OCI-LY7 (cell line): ENCODE measurements around the gene SMARCC1. TPM values are rescaled to one million over a fixed set of nuclear protein-coding genes. Genes with fewer than 3 reads are reported as not detected.

Experiments used
- BruUV-seq: library from RNA; stranded (reverse); fragments of 400-500 nt; replicated peaks from 2 replicates; lab custom pipeline; 2021; lab: Mats Ljungman, UMichigan
- CTCF ChIA-PET: fragments of 300-600 bp; sonication (Branson Sonifier 250); formaldehyde crosslinking; loops from one replicate; lab custom pipeline; 2022; ENCODE audit warnings: antibody characterized with exemption; ENCODE audit not compliant: unreplicated experiment; lab: Charles Lee
- POLR2A ChIA-PET: fragments of 300-600 bp; sonication (Branson Sonifier 250); formaldehyde crosslinking; loops from one replicate; lab custom pipeline; 2022; ENCODE audit warnings: antibody characterized with exemption; lab: Charles Lee
- DNase-seq: peaks from one replicate; pipeline ENCODE4 v3.0.0-alpha.2; 2015; ENCODE audit warnings: low spot score
- H2AFZ ChIP-seq: fragments of 200-600 bp; sonication (generic), shearing (Covaris generic); 2 replicates; pipeline ENCODE4 v1.6.1; 2014; ENCODE audit warnings: mild to moderate bottlenecking, antibody characterized with exemption, low read length, moderate library complexity
- H3K27ac ChIP-seq: fragments of 200-600 bp; sonication (generic); 2 replicates; pipeline ENCODE4 v1.5.1; 2014; ENCODE audit warnings: mixed run types, low read depth, mild to moderate bottlenecking, moderate library complexity, low read length, inconsistent platforms; ENCODE audit not compliant: poor library complexity, severe bottlenecking
- H3K36me3 ChIP-seq: fragments of 200-600 bp; sonication (generic); 2 replicates; pipeline ENCODE4 v1.6.1; 2014; ENCODE audit warnings: mild to moderate bottlenecking, antibody characterized with exemption, low read length, moderate library complexity, mixed read lengths; ENCODE audit not compliant: insufficient read depth
- H3K4me1 ChIP-seq: fragments of 200-600 bp; sonication (generic); 2 replicates; pipeline ENCODE4 v1.5.1; 2014; ENCODE audit warnings: mild to moderate bottlenecking, low read length; ENCODE audit not compliant: insufficient read depth, poor library complexity, severe bottlenecking
- H3K4me2 ChIP-seq: fragments of 200-600 bp; sonication (generic); 2 replicates; pipeline ENCODE4 v1.6.1; 2014; ENCODE audit warnings: mild to moderate bottlenecking, low read length
- H3K4me3 ChIP-seq: fragments of 200-600 bp; sonication (generic); 2 replicates; pipeline ENCODE4 v1.5.1; 2014; ENCODE audit warnings: mild to moderate bottlenecking, low read depth, low read length; ENCODE audit not compliant: poor library complexity, severe bottlenecking
- H3K79me2 ChIP-seq: fragments of 200-600 bp; sonication (generic); 2 replicates; pipeline ENCODE4 v1.6.1; 2016; ENCODE audit warnings: low read depth, mild to moderate bottlenecking, low read length, moderate library complexity, mixed read lengths; ENCODE audit not compliant: insufficient read depth
- H3K9me2 ChIP-seq: fragments of 200-600 bp; sonication (generic); 2 replicates; pipeline ENCODE4 v1.6.1; 2016; ENCODE audit warnings: mild to moderate bottlenecking, low read length, mixed read lengths; ENCODE audit not compliant: insufficient read depth
- H3K9me3 ChIP-seq: fragments of 200-600 bp; sonication (generic); 2 replicates; pipeline ENCODE4 v1.6.1; 2014; ENCODE audit warnings: mild to moderate bottlenecking, mixed run types, low read length, mixed read lengths
- H4K20me1 ChIP-seq: fragments of 200-600 bp; sonication (generic); 2 replicates; pipeline ENCODE4 v1.6.1; 2014; ENCODE audit warnings: mild to moderate bottlenecking, antibody characterized with exemption, low read length, moderate library complexity, mixed read lengths; ENCODE audit not compliant: insufficient read depth
- CTCF ChIP-seq: fragments of 200-600 bp; sonication (generic); conservative IDR thresholded peaks from 2 replicates; pipeline ENCODE4 v1.5.1; 2014; ENCODE audit warnings: mild to moderate bottlenecking, antibody characterized with exemption, low read length, moderate library complexity, mixed read lengths
- EZH2phosphoT487 ChIP-seq: fragments of 200-600 bp; sonication (generic); IDR thresholded peaks from 2 replicates; pipeline ENCODE4 v1.6.1; 2018; ENCODE audit warnings: low read depth, borderline replicate concordance, mild to moderate bottlenecking, mixed run types, antibody characterized with exemption, low read length, moderate library complexity, mixed read lengths
- intact Hi-C: fragments of 100-400 bp; cut with micrococcal nuclease; formaldehyde crosslinking; loops from one replicate; pipeline ENCODE4 v1.10.0; 2022; ENCODE audit not compliant: unreplicated experiment
- total RNA-seq, 2 experiments: library from RNA; depleted of rRNA in 1 of 2; stranded (reverse); fragments of >200 nt in 1 of 2; shearing (Covaris generic) in 1 of 2; gene quantifications; 2 replicates each; pipeline ENCODE4 v1.2.3, GENCODE V29; 2014 to 2022

SMARCC1 gene
- total RNA-seq, 2 experiments from 2014 or later: 83.2 to 176 TPM

- H3K79me2 ChIP-seq: no peaks in the 10 kb centered on the region
- H4K20me1 ChIP-seq: no peaks in the 10 kb centered on the region
- H3K4me1 ChIP-seq: no peaks in the 10 kb centered on the region
- H3K27ac ChIP-seq: no peak overlapping the region
- no peak overlapping the region for H3K4me2 ChIP-seq
- no peaks in the 10 kb centered on the region for H3K36me3 ChIP-seq
- H3K9me3 ChIP-seq: no peaks in the 10 kb centered on the region
- intact Hi-C loops: no loop called here
- no TSS peak for BruUV-seq
- no peaks in the 10 kb centered on the region for H3K9me2 ChIP-seq
- POLR2A ChIA-PET: interaction anchor here (0.6 kb wide), 1 partner anchor 98 kb away, joined by 3 read pairs; no protein-coding TSS in a partner anchor
- TF ChIP-seq EZH2phosphoT487: no peak
- TF ChIP-seq CTCF: no peak
- H3K4me3 ChIP-seq: no peak overlapping the region
- DNase-seq: no peak
- CTCF ChIA-PET: no interaction called here
- no peak overlapping the region for H2AFZ ChIP-seq
Measured at GRCh38 chr3:47554335-47554734, 227.4 kb downstream of the SMARCC1 start.

- no TSS peak for BruUV-seq
- Histone ChIP-seq H3K9me2 (no peaks in the 10 kb centered on the region), H4K20me1 (no peaks in the 10 kb centered on the region), H3K36me3 (no peaks in the 10 kb centered on the region), H3K4me1 (no peaks in the 10 kb centered on the region), H3K27ac (no peak overlapping the region), H3K79me2 (no peaks in the 10 kb centered on the region), H3K4me2 (no peak overlapping the region), H2AFZ (no peak overlapping the region), H3K9me3 (no peaks in the 10 kb centered on the region), H3K4me3 (no peak overlapping the region)
- intact Hi-C loops: no loop called here
- POLR2A ChIA-PET: interaction anchor here (1.0 kb wide), 1 partner anchor 272 kb away, joined by 3 read pairs; no protein-coding TSS in a partner anchor
- CTCF ChIA-PET: no interaction called here
- no peak for TF ChIP-seq CTCF
- TF ChIP-seq EZH2phosphoT487: no peak
- DNase-seq: no peak
Measured at GRCh38 chr3:47553407-47553806, 228.3 kb downstream of the SMARCC1 start.

- ChIA-PET CTCF (no interaction called here), POLR2A (interaction anchor here (0.6 kb wide), 1 partner anchor 77 kb away, joined by 3 read pairs; no protein-coding TSS in a partner anchor)
- no peak overlapping the region for H3K27ac ChIP-seq
- no peaks in the 10 kb centered on the region for H3K79me2 ChIP-seq
- no peaks in the 10 kb centered on the region for H3K4me1 ChIP-seq
- no peaks in the 10 kb centered on the region for H4K20me1 ChIP-seq
- no TSS peak for BruUV-seq
- no peak for DNase-seq
- H3K9me3 ChIP-seq: no peaks in the 10 kb centered on the region
- no peak overlapping the region for H3K4me2 ChIP-seq
- no peaks in the 10 kb centered on the region for H3K9me2 ChIP-seq
- TF ChIP-seq EZH2phosphoT487: no peak
- no peak for TF ChIP-seq CTCF
- intact Hi-C loops: no loop called here
- H2AFZ ChIP-seq: no peak overlapping the region
- H3K36me3 ChIP-seq: no peaks in the 10 kb centered on the region
- no peak overlapping the region for H3K4me3 ChIP-seq
Measured at GRCh38 chr3:47542471-47543173, 239.1 kb downstream of the SMARCC1 start.
